DMS 273 (cell line): ENCODE data around the gene SNPH.

Source experiments
- DNase-seq: peaks from one replicate; lab custom pipeline; 2025; ENCODE audit not compliant: unreplicated experiment; lab: John Stamatoyannopoulos, UW

SNPH gene

GRCh38 chr20:1286267-1287024 is 20.4 kb downstream of the SNPH start:
- no peak for DNase-seq

GRCh38 chr20:1287306-1287705 is 21.2 kb downstream of the SNPH start:
- DNase-seq = no peak

DNA sequence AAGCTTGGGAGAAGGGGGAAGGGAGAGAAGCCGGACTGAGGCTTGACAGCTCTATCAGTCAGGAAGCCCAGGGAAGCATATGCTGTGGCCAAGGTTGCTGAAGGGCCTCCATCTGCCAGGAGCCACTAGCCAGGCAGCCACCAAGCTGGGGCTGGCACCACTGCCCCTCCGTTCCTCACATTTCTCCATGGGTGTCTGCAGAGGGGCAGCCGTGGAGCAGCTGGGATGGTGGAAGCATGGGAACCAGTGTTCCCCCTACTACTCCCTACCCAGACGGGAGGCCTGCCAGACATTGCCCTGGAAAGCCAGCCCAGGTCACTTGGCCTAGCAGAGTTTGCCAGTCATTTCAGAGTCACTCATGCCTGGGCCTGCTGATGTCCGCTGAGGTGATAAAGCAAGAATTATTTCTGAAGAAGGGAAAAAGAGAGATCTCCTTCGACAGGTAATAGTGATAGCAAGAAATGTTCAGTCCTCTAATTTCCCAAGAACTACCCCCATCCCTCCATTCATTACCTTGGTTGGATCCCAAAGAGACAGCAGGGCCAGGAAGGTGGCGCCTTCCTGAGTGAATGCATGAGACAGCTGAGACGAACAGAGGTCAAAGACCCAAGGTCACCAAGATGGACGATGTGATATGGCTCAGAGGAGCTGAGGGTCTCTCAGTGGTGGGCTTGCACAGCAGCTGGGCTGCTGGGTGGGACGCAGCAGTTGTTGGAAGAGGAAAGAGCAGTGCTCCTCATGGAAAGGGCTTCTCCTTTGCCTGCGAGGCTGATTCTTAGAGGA is 21.9 kb downstream of the SNPH start:
- peak; percentile 32 for DNase-seq

- no peak for DNase-seq
These were observed 25.2 kb downstream of the SNPH start for GRCh38 chr20:1291191-1291741.

GRCh38 chr20:1292620-1293019 is 26.5 kb downstream of the SNPH start:
- DNase-seq = no peak

- no peak for DNase-seq
These were observed 27.7 kb downstream of the SNPH start for GRCh38 chr20:1293641-1294379.

DNA sequence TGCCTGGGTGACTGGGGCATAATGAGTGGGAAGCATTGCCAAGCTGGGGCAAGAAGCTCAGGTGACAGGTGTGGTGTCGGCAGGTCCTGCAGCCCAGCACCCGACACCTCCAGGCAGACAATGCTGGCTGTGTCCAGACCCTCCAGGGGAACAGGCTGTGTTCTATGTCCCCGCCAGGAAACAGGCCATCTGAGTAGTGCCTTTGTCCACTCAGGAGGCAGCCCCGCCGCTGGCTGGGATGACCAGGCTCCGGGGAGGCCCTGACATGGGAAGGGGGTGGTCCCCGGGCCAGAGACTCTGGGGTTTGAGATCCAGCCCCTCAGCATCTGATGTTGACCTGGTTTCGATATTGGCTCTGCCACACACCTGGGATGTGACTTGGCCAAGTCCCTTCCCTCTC is 28.4 kb downstream of the SNPH start:
- no peak for DNase-seq

DNA sequence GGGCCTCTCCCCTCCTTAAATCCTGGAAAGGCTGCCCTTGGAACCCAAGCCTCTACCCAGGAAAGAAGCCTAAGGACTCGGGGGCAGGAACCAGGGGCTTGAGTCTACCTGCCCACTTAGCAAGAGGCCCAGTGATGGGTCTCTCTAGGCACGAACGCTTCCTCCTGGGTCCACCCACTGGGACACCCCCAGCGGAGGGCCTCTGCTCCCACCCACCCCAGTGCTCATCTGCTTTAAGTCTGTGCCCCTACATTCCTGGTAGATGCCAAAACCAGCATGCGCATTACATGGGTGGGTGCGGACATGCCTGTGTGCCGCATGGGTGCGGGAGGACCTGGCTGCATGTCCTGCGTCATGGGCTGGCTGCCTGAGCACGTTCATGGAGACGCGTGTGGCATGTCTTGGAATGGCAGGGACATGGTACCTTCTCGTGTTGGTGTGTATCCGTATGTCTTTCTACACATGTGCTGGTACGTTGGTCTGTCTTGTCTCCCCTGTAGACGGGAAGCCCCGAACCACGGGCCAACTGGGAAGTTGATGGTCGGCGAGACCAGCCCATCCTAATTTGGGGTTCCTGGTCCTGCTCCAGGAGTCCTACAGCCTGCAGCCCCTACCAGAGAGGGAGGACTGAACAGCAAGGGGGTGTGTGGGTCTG is 29.3 kb downstream of the SNPH start:
- DNase-seq = no peak

DNA sequence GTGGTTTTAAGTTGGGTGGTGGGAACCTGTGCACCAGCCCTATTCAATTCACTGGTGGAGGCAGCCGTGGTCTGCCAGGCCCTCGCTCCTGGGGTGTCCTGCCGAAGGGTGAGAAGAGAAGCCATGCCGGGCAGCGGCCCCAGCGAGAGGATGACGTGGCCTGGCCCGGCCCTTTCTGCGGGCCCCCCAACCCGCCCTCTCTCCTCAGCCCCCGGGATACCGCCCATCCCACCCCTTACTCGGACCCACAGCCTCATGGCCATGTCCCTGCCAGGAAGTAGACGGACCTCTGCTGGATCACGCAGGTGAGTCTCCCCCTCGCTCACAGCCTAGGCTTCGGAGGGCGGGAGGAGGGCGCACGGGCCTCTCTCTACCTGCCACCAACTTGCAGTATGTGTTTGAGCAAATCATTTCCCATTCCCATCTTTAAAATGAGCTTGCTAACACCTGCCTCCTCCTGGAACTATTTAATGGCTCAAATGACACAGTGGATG is 30.1 kb downstream of the SNPH start:
- DNase-seq = no peak

DNA sequence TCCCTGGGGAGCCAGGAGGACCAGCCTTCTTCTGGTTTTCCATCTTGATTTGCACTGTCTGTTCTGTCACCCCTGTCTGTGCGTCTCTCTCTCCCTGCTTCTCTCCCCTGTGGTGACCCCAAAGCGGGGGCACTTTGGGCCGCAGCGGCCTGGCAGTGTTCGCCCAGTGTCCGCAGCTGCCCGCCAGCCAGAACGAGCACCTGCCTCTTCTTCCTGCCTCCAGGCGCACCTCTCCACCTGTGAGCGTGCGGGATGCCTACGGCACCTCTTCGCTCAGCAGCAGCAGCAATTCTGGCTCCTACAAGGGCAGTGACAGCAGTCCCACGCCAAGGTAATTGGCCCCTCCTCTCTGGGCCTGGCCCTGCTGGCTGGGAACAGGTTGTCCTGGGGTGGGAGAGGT is 30.8 kb downstream of the SNPH start:
- DNase-seq = no peak

DNA sequence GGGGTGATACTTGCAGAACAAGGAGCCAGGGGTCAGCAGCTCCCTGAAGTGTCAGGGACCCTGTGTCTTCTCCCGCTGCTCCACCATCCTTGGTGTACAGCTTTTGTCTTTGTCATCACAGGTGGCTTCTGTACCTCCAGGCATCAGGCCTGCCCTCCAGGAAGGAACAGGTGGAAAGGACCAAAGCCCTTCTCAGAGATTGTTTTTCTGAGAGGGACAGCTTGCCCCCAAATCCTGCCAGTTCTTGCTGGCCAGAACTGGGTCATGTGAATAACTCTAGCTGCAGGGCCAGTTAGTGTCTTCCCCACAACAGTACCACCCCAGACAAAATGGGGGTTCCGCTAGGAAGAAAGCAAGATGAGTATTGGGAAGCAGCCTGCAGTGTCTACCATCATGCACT is 31.4 kb downstream of the SNPH start:
- no peak for DNase-seq

GRCh38 chr20:1298166-1298565 is 32.1 kb downstream of the SNPH start:
- no peak for DNase-seq

- DNase-seq = no peak
These were observed 32.9 kb downstream of the SNPH start for GRCh38 chr20:1298888-1299511.

DNA sequence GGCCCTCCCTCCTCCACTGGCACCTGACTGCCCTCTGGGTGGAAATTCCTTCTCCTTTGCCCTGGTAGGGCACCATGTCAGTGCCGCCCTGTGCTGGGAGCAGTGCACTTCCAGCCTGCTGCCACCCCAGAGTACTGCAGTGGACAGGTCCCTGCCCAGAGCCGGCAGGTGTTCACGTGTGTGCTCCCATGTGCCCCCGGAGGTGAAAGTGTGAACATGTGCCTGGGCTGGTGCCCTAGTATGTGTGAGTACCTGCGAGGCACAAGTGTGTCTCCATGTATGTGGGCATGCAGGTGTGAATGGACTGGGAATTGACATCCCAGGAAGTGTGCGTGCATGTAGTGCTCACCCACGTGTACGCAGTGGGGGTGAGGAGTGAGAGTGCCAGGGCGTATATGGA is 33.4 kb downstream of the SNPH start:
- peak; percentile 43 for DNase-seq

DNA sequence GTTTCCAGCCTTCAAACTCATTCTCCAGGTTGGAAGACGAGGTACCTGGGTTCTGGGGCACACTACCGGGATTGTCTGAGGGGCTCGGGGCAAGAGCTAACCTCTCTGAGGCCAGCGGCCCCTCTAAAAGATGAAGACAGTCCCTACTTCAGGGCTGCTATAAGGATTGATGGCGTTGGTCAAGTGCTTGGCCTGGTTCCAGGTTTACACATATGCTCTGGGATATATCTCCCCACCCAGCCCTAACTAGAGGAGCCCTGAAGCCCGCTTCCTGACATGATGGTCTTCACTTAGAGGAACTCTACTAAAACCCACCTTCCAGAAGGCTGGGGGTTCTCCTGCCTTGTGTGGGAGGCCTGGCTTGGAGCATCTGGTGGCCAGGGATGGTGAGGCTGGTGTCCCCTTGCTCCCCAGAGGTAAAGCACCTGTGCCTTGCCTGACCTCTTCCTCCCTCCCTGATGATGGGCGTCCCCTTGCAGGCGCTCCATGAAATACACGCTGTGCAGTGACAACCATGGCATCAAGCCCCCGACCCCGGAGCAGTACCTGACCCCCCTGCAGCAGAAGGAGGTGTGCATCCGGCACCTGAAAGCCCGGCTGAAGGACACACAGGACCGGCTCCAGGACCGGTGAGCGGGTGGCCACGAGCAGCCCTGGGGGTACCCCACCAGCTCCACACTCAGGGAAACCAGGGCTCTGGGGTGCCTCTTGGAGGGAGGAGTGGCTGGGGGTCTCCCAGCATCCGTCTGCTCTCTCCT is 34.2 kb downstream of the SNPH start:
- no peak for DNase-seq

- DNase-seq = no peak
These were observed 35.0 kb downstream of the SNPH start for GRCh38 chr20:1301031-1301529.

- DNase-seq = peak; percentile 82
These were observed 36.8 kb downstream of the SNPH start for GRCh38 chr20:1302685-1303541.

DNA sequence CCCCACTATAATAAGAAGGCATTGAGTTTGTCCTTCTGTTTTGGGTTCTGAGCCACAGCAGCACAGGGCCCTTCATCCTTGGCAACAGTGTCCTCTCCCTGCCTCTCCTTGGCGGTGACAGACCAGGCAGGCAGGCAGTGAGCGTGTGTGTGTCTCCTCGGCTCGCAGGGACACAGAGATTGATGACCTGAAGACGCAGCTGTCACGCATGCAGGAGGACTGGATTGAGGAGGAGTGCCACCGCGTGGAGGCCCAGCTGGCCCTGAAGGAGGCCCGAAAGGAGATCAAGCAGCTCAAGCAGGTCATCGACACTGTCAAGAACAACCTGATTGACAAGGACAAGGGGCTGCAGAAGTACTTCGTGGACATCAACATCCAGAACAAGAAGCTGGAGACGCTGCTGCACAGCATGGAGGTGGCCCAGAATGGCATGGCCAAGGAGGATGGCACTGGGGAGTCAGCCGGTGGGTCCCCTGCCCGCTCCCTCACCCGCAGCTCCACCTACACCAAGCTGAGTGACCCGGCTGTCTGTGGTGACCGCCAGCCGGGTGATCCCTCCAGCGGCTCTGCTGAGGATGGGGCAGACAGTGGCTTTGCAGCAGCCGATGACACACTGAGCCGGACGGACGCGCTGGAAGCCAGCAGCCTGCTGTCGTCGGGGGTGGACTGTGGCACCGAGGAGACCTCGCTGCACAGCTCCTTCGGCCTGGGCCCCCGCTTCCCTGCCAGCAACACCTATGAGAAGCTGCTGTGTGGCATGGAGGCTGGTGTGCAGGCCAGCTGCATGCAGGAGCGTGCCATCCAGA is 38.8 kb downstream of the SNPH start:
- no peak for DNase-seq
